ENCODE results near the gene MFNG.

DNA sequence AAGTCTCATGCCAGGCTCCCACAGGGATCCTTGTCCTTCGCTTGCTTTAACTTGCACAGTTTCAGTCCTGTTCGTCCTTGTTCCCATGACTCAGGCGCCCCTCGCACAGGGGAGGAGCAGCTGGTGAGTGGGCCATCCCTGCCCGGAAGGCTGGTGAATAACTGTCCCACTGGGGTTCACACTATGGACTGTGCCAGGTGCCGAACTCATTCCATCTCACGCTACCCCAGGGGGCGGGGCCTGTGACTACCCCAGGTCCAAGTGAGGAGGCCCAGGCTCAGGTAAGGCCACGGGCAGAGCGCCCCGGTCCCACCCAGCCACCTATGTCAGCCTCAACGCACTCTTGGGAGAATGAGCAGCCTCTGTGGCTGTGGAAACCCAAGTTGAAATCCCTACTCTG, 40.2 kb upstream of the MFNG start:
- no peak for TF ChIP-seq MAX (IDR thresholded peaks at IDR 0.05)
- TF ChIP-seq, protein P1, sequence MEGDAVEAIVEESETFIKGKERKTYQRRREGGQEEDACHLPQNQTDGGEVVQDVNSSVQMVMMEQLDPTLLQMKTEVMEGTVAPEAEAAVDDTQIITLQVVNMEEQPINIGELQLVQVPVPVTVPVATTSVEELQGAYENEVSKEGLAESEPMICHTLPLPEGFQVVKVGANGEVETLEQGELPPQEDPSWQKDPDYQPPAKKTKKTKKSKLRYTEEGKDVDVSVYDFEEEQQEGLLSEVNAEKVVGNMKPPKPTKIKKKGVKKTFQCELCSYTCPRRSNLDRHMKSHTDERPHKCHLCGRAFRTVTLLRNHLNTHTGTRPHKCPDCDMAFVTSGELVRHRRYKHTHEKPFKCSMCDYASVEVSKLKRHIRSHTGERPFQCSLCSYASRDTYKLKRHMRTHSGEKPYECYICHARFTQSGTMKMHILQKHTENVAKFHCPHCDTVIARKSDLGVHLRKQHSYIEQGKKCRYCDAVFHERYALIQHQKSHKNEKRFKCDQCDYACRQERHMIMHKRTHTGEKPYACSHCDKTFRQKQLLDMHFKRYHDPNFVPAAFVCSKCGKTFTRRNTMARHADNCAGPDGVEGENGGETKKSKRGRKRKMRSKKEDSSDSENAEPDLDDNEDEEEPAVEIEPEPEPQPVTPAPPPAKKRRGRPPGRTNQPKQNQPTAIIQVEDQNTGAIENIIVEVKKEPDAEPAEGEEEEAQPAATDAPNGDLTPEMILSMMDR (IDR thresholded peaks at IDR 0.05 in 2 of 3, conservative IDR thresholded peaks at IDR 0.05 in 1 of 3; ENCODE audit: borderline replicate concordance in 1 of 3, insufficient read depth in 1 of 3, low read depth in 2 of 3, low read length in 2 of 3): no peak
- no peak for TF ChIP-seq ELF1 (IDR thresholded peaks at IDR 0.05; ENCODE audit: borderline replicate concordance, low read depth)
- TF ChIP-seq POLR2AphosphoS5 (IDR thresholded peaks at IDR 0.05; ENCODE audit: low read depth, low read length): no peak
- TF ChIP-seq ZFX (IDR thresholded peaks at IDR 0.05): no peak
- no peak for TF ChIP-seq EZH2phosphoT487 (IDR thresholded peaks at IDR 0.05; ENCODE audit: borderline replicate concordance)
- no peak for TF ChIP-seq SIN3A (IDR thresholded peaks at IDR 0.05; ENCODE audit: low read depth)
- TF ChIP-seq, protein P2, sequence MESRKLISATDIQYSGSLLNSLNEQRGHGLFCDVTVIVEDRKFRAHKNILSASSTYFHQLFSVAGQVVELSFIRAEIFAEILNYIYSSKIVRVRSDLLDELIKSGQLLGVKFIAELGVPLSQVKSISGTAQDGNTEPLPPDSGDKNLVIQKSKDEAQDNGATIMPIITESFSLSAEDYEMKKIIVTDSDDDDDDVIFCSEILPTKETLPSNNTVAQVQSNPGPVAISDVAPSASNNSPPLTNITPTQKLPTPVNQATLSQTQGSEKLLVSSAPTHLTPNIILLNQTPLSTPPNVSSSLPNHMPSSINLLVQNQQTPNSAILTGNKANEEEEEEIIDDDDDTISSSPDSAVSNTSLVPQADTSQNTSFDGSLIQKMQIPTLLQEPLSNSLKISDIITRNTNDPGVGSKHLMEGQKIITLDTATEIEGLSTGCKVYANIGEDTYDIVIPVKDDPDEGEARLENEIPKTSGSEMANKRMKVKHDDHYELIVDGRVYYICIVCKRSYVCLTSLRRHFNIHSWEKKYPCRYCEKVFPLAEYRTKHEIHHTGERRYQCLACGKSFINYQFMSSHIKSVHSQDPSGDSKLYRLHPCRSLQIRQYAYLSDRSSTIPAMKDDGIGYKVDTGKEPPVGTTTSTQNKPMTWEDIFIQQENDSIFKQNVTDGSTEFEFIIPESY (IDR thresholded peaks at IDR 0.05; ENCODE audit: extremely low read depth, insufficient replicate concordance, low read length): no peak
- no peak for TF ChIP-seq POLR2A (IDR thresholded peaks at IDR 0.05; ENCODE audit: borderline replicate concordance, extremely low read depth, insufficient read depth, insufficient read length)

Measured in HCT116 (cell line).